ENCODE measurements around the gene MAP4. TPM values are rescaled to one million over a fixed set of nuclear protein-coding genes. Genes with fewer than 3 reads are reported as not detected.

Gene MAP4
- total RNA-seq, 1 donor from 2014 or later = 471 TPM

- no peaks in the 10 kb centered on the region for H3K4me1 Mint-ChIP-seq (ENCODE audit: low read depth, unreplicated experiment)
- H3K4me3 Mint-ChIP-seq (ENCODE audit: unreplicated experiment) = no peak overlapping the region
- FAIRE-seq = no peak
- no peaks in the 10 kb centered on the region for H3K27me3 Mint-ChIP-seq (ENCODE audit: low read depth, unreplicated experiment)
- H3K36me3 ChIP-seq (ENCODE audit: insufficient read depth, low read length) = peaks cover 55% of the 10 kb centered on the region
- no peak overlapping the region for H3K4me3 ChIP-seq (ENCODE audit: insufficient read depth, low read depth, low read length)
- no peak overlapping the region for H3K27ac Mint-ChIP-seq (ENCODE audit: unreplicated experiment)
- H3K4me2 ChIP-seq (ENCODE audit: low read length) = no peak overlapping the region
- peaks cover 8% of the 10 kb centered on the region for H3K79me2 ChIP-seq (ENCODE audit: insufficient read depth, low read length)
- H3K9me3 ChIP-seq (ENCODE audit: insufficient read depth, low read depth, low read length) = no peaks in the 10 kb centered on the region
- no peak overlapping the region for H3K9ac ChIP-seq (ENCODE audit: low read length)
- TF ChIP-seq EZH2 (IDR thresholded peaks at IDR 0.05; ENCODE audit: insufficient read depth, low read length) (no peak), CTCF (IDR thresholded peaks at IDR 0.05; ENCODE audit: insufficient read depth, low read depth, low read length) (no peak)
- no peaks in the 10 kb centered on the region for H3K4me1 ChIP-seq (ENCODE audit: insufficient read depth, low read length)
- no peak overlapping the region for H3K27ac ChIP-seq (ENCODE audit: low read depth, low read length)
- H3K36me3 Mint-ChIP-seq (ENCODE audit: low read depth, unreplicated experiment) = peaks cover 17% of the 10 kb centered on the region
- H3K9me3 Mint-ChIP-seq (ENCODE audit: unreplicated experiment) = no peaks in the 10 kb centered on the region
- H2AFZ ChIP-seq (ENCODE audit: low read depth, low read length) = no peak overlapping the region
- H4K20me1 ChIP-seq (ENCODE audit: insufficient read depth, low read length) = peaks cover 81% of the 10 kb centered on the region
- DNase-seq (ENCODE audit: low read depth) = no peak
- H3K27me3 ChIP-seq (ENCODE audit: insufficient read depth, low read length) = no peaks in the 10 kb centered on the region
Measured at GRCh38 chr3:47846186-47846879, 169.9 kb downstream of the MAP4 start.

GRCh38 chr3:47841786-47842349 lies 174.3 kb downstream of the MAP4 start:
- Histone ChIP-seq H3K27ac (ENCODE audit: low read depth, low read length) (no peak overlapping the region), H3K27me3 (ENCODE audit: insufficient read depth, low read length) (no peaks in the 10 kb centered on the region), H3K9ac (ENCODE audit: low read length) (no peak overlapping the region), H3K4me2 (ENCODE audit: low read length) (no peak overlapping the region), H3K4me1 (ENCODE audit: insufficient read depth, low read length) (no peaks in the 10 kb centered on the region), H4K20me1 (ENCODE audit: insufficient read depth, low read length) (peaks cover 76% of the 10 kb centered on the region), H2AFZ (ENCODE audit: low read depth, low read length) (no peak overlapping the region), H3K36me3 (ENCODE audit: insufficient read depth, low read length) (peaks cover 52% of the 10 kb centered on the region), H3K9me3 (ENCODE audit: insufficient read depth, low read depth, low read length) (no peaks in the 10 kb centered on the region), H3K79me2 (ENCODE audit: insufficient read depth, low read length) (peaks cover 28% of the 10 kb centered on the region), H3K4me3 (ENCODE audit: insufficient read depth, low read depth, low read length) (no peak overlapping the region)
- no peak overlapping the region for H3K4me3 Mint-ChIP-seq (ENCODE audit: unreplicated experiment)
- H3K27ac Mint-ChIP-seq (ENCODE audit: unreplicated experiment) = no peak overlapping the region
- no peaks in the 10 kb centered on the region for H3K27me3 Mint-ChIP-seq (ENCODE audit: low read depth, unreplicated experiment)
- FAIRE-seq = no peak
- no peak for DNase-seq (ENCODE audit: low read depth)
- no peaks in the 10 kb centered on the region for H3K9me3 Mint-ChIP-seq (ENCODE audit: unreplicated experiment)
- TF ChIP-seq EZH2 (IDR thresholded peaks at IDR 0.05; ENCODE audit: insufficient read depth, low read length) (no peak), CTCF (IDR thresholded peaks at IDR 0.05; ENCODE audit: insufficient read depth, low read depth, low read length) (no peak)
- peaks cover 22% of the 10 kb centered on the region for H3K36me3 Mint-ChIP-seq (ENCODE audit: low read depth, unreplicated experiment)
- no peaks in the 10 kb centered on the region for H3K4me1 Mint-ChIP-seq (ENCODE audit: low read depth, unreplicated experiment)

GRCh38 chr3:47838503-47838902 lies 177.7 kb downstream of the MAP4 start:
- no peak for TF ChIP-seq CTCF (IDR thresholded peaks at IDR 0.05; ENCODE audit: insufficient read depth, low read depth, low read length)
- TF ChIP-seq EZH2 (IDR thresholded peaks at IDR 0.05; ENCODE audit: insufficient read depth, low read length) = no peak
- Histone ChIP-seq H2AFZ (ENCODE audit: low read depth, low read length) (no peak overlapping the region), H3K4me1 (ENCODE audit: insufficient read depth, low read length) (no peaks in the 10 kb centered on the region), H4K20me1 (ENCODE audit: insufficient read depth, low read length) (peaks cover 67% of the 10 kb centered on the region), H3K79me2 (ENCODE audit: insufficient read depth, low read length) (peaks cover 23% of the 10 kb centered on the region), H3K9ac (ENCODE audit: low read length) (no peak overlapping the region), H3K27ac (ENCODE audit: low read depth, low read length) (no peak overlapping the region), H3K36me3 (ENCODE audit: insufficient read depth, low read length) (peaks cover 43% of the 10 kb centered on the region), H3K4me3 (ENCODE audit: insufficient read depth, low read depth, low read length) (no peak overlapping the region), H3K9me3 (ENCODE audit: insufficient read depth, low read depth, low read length) (no peaks in the 10 kb centered on the region), H3K27me3 (ENCODE audit: insufficient read depth, low read length) (no peaks in the 10 kb centered on the region), H3K4me2 (ENCODE audit: low read length) (no peak overlapping the region)
- no peak for FAIRE-seq
- DNase-seq (ENCODE audit: low read depth) = no peak
- Mint-ChIP-seq H3K4me3 (ENCODE audit: unreplicated experiment) (no peak overlapping the region), H3K4me1 (ENCODE audit: low read depth, unreplicated experiment) (no peaks in the 10 kb centered on the region), H3K27ac (ENCODE audit: unreplicated experiment) (no peak overlapping the region), H3K27me3 (ENCODE audit: low read depth, unreplicated experiment) (no peaks in the 10 kb centered on the region), H3K36me3 (ENCODE audit: low read depth, unreplicated experiment) (peaks cover 24% of the 10 kb centered on the region), H3K9me3 (ENCODE audit: unreplicated experiment) (no peaks in the 10 kb centered on the region)

Data from astrocyte (in vitro differentiated cells and primary cell).